ENCODE measurements around the gene MARS2. TPM values are rescaled to one million over a fixed set of nuclear protein-coding genes. Genes with fewer than 3 reads are reported as not detected.
"Not testable (repeated sequence)": the region's sequence is repeated elsewhere in the genome, so short reads cannot be mapped to it uniquely, and the experiment has no call there.

MARS2 gene
- total RNA-seq, 4 donors from 2014 or later = 3.3 to 9.6 (median 5.1) TPM

- H3K27ac ChIP-seq (replicated peaks in 1 of 4) = peak overlapping the region; percentile 76 to 87 (median 78)
- H3K4me1 ChIP-seq = peaks cover 25 to 58% (median 40%) of the 10 kb centered on the region in 4 donors
- intact Hi-C loops (cut with DNase I) = loop anchor here (2.0 to 10.0 kb wide), 3 partner anchors 73 to 251 kb away; partner anchors contain the start of gene COQ10B
- H3K27me3 ChIP-seq = no peaks in the 10 kb centered on the region
- no peak for TF ChIP-seq POLR2A (IDR thresholded peaks at IDR 0.05; ENCODE audit: low read depth)
- no peak for TF ChIP-seq EP300 (IDR thresholded peaks at IDR 0.05)
- H3K36me3 ChIP-seq = peaks cover 0 to 2% (median 0%) of the 10 kb centered on the region in 4 donors
- peak overlapping the region; percentile 82 to 95 (median 92) for H3K4me3 ChIP-seq
- H3K9me3 ChIP-seq = no peaks in the 10 kb centered on the region
- no peak for DNase-seq (ENCODE audit: extremely low spot score)
- 21% methylated on average over 34 of the region's 38 CpGs for WGBS
These were observed 1.0 kb downstream of the MARS2 start for GRCh38 chr2:197705912-197706838.

GRCh38 chr2:197706839-197707207 is 1.7 kb downstream of the MARS2 start:
- TF ChIP-seq POLR2AphosphoS5 (IDR thresholded peaks at IDR 0.05) = no peak
- TF ChIP-seq CTCF (IDR thresholded peaks at IDR 0.05) = no peak
- no peak for TF ChIP-seq EP300 (IDR thresholded peaks at IDR 0.05)
- no peak for TF ChIP-seq POLR2A (IDR thresholded peaks at IDR 0.05; ENCODE audit: low read depth)
- Histone ChIP-seq H3K4me3 (peak overlapping the region; percentile 82 to 95 (median 92)), H3K4me1 (peaks cover 25 to 58% (median 40%) of the 10 kb centered on the region in 4 donors), H3K27me3 (no peaks in the 10 kb centered on the region), H3K27ac (replicated peaks in 1 of 4) (no peak overlapping the region), H3K9me3 (no peaks in the 10 kb centered on the region), H3K36me3 (peaks cover 0 to 8% (median 2%) of the 10 kb centered on the region in 4 donors)
- WGBS = 70% methylated on average over 5 of the region's 5 CpGs
- no peak for DNase-seq (ENCODE audit: extremely low spot score)
- intact Hi-C loops (cut with DNase I) = loop anchor here (2.0 to 10.0 kb wide), 3 partner anchors 72 to 252 kb away; partner anchors contain the start of gene COQ10B

- Histone ChIP-seq H3K9me3 (no peaks in the 10 kb centered on the region), H3K27ac (replicated peaks in 1 of 4) (no peak overlapping the region), H3K4me1 (peaks cover 25 to 58% (median 40%) of the 10 kb centered on the region in 4 donors), H3K36me3 (peaks cover 0 to 8% (median 2%) of the 10 kb centered on the region in 4 donors), H3K27me3 (no peaks in the 10 kb centered on the region), H3K4me3 (peak overlapping the region; percentile 82 to 95 (median 92))
- TF ChIP-seq CTCF (IDR thresholded peaks at IDR 0.05) = peak; percentile 67 to 85 (median 73)
- TF ChIP-seq POLR2A (IDR thresholded peaks at IDR 0.05; ENCODE audit: low read depth) = no peak
- no peak for DNase-seq (ENCODE audit: extremely low spot score)
- intact Hi-C loops (cut with DNase I) = loop anchor here (2.0 to 10.0 kb wide), 3 partner anchors 71 to 253 kb away; partner anchors contain the start of gene COQ10B
- 13% methylated on average over 4 of the region's 4 CpGs for WGBS
These were observed 2.4 kb downstream of the MARS2 start for GRCh38 chr2:197707316-197708213.

- peaks cover 0 to 8% (median 2%) of the 10 kb centered on the region in 4 donors for H3K36me3 ChIP-seq
- intact Hi-C loops (cut with DNase I) = loop anchor here (5.0 to 10.0 kb wide), 2 partner anchors 196 to 254 kb away; partner anchors contain the start of gene COQ10B
- WGBS = 50% methylated on average over 2 of the region's 2 CpGs
- peak overlapping the region in 1 of 4 donors; percentile 95 for H3K4me3 ChIP-seq
- TF ChIP-seq POLR2A (IDR thresholded peaks at IDR 0.05; ENCODE audit: low read depth) (no peak), POLR2AphosphoS5 (IDR thresholded peaks at IDR 0.05) (no peak), CTCF (IDR thresholded peaks at IDR 0.05) (no peak), EP300 (IDR thresholded peaks at IDR 0.05) (no peak)
- no peaks in the 10 kb centered on the region for H3K9me3 ChIP-seq
- H3K27me3 ChIP-seq = no peaks in the 10 kb centered on the region
- peaks cover 25 to 58% (median 40%) of the 10 kb centered on the region in 4 donors for H3K4me1 ChIP-seq
- no peak for DNase-seq (ENCODE audit: extremely low spot score)
- no peak overlapping the region for H3K27ac ChIP-seq (replicated peaks in 1 of 4)
These were observed 3.2 kb downstream of the MARS2 start for GRCh38 chr2:197708331-197708730.

- not testable (repeated sequence) for H3K27ac ChIP-seq (replicated peaks in 1 of 4); H3K9me3 ChIP-seq; H3K27me3 ChIP-seq; H3K4me3 ChIP-seq; DNase-seq (ENCODE audit: extremely low spot score); H3K36me3 ChIP-seq
- intact Hi-C loops (cut with DNase I) = loop anchor here (5.0 to 10.0 kb wide), 2 partner anchors 197 to 254 kb away; partner anchors contain the start of gene COQ10B
- 92% methylated on average over 7 of the region's 7 CpGs for WGBS
- peaks cover 25 to 57% (median 40%) of the 10 kb centered on the region in 4 donors for H3K4me1 ChIP-seq
These were observed 4.0 kb downstream of the MARS2 start for GRCh38 chr2:197709140-197709539.

All from esophagus muscularis mucosa (tissue), 4 donors.